IMR-90 (cell line): ENCODE data around the gene AMZ1. TPM values are rescaled to one million over a fixed set of nuclear protein-coding genes. Genes with fewer than 3 reads are reported as not detected.
"Not testable (repeated sequence)": the region's sequence is repeated elsewhere in the genome, so short reads cannot be mapped to it uniquely, and the experiment has no call there.

Source experiments
- ATAC-seq: fragments of 200-7000 bp; cut with Tn5 transposase; 2 replicates; pipeline ENCODE4 v1.9.1; 2020; ENCODE audit warnings: low read depth, mild to moderate bottlenecking, moderate library complexity
- BruUV-seq: library from RNA; stranded (reverse); fragments of 400-500 nt; replicated peaks from 2 replicates; lab custom pipeline; 2021; lab: Mats Ljungman, UMichigan
- CTCF ChIA-PET: fragments of 300-600 bp; formaldehyde crosslinking; extraction: SDS; loops from one replicate; lab custom pipeline; 2021; ENCODE audit warnings: antibody characterized with exemption; lab: Yijun Ruan, JAX
- POLR2A ChIA-PET: fragments of 300-600 bp; sonication (Branson Sonifier 250); formaldehyde crosslinking; loops from one replicate; lab custom pipeline; 2022; ENCODE audit warnings: antibody characterized with exemption; ENCODE audit not compliant: unreplicated experiment; lab: Charles Lee
- DNase-seq: peaks from one replicate; pipeline ENCODE4 v3.0.0; 2013
- H2AFZ ChIP-seq: replicated peaks from 2 replicates; pipeline ENCODE3; 2013; ENCODE audit warnings: low read length, mild to moderate bottlenecking; ENCODE audit not compliant: poor library complexity
- H2AK5ac ChIP-seq: 2 replicates; pipeline ENCODE4 v1.6.1; 2013; ENCODE audit warnings: low read depth, low read length, inconsistent platforms
- H2AK9ac ChIP-seq: replicated peaks from 2 replicates; pipeline ENCODE3; 2013; ENCODE audit warnings: mild to moderate bottlenecking, low read depth, low read length, moderate library complexity; ENCODE audit not compliant: poor library complexity
- H2BK120ac ChIP-seq: 2 replicates; pipeline ENCODE4 v1.6.1; 2013; ENCODE audit warnings: low read depth, low read length, inconsistent platforms
- H2BK15ac ChIP-seq: 3 replicates; pipeline ENCODE4 v1.6.1; 2013; ENCODE audit warnings: low read depth, low read length, inconsistent platforms
- H2BK20ac ChIP-seq: 2 replicates; pipeline ENCODE4 v1.6.1; 2013; ENCODE audit warnings: low read depth, mild to moderate bottlenecking, inconsistent platforms, low read length, moderate library complexity
- H2BK5ac ChIP-seq: 2 replicates; pipeline ENCODE4 v1.6.1; 2013; ENCODE audit warnings: mild to moderate bottlenecking, low read depth, low read length, inconsistent platforms; ENCODE audit not compliant: poor library complexity, severe bottlenecking
- H3K14ac ChIP-seq: replicated peaks from 2 replicates; pipeline ENCODE4 v1.6.1; 2013; ENCODE audit warnings: low read depth, low read length, inconsistent platforms
- H3K18ac ChIP-seq: 2 replicates; pipeline ENCODE4 v1.6.1; 2013; ENCODE audit warnings: low read depth, low read length, control low read depth
- H3K23ac ChIP-seq: 2 replicates; pipeline ENCODE4 v1.6.1; 2013; ENCODE audit warnings: low read depth, low read length, inconsistent platforms
- H3K27ac ChIP-seq: 2 replicates; pipeline ENCODE4 v1.5.1; 2013; ENCODE audit warnings: mild to moderate bottlenecking, control low read depth, low read length; ENCODE audit not compliant: insufficient read depth
- H3K27me3 ChIP-seq: 2 replicates; pipeline ENCODE4 v1.6.1; 2013; ENCODE audit warnings: low read length; ENCODE audit not compliant: control insufficient read depth, insufficient read depth
- H3K36me3 ChIP-seq: 2 replicates; pipeline ENCODE4 v1.6.1; 2013; ENCODE audit warnings: low read length, mixed read lengths; ENCODE audit not compliant: control insufficient read depth, insufficient read depth
- H3K4ac ChIP-seq: 2 replicates; pipeline ENCODE4 v1.6.1; 2013; ENCODE audit warnings: low read depth, low read length, inconsistent platforms
- H3K4me1 ChIP-seq: 2 replicates; pipeline ENCODE4 v1.6.1; 2013; ENCODE audit warnings: low read length, mixed read lengths; ENCODE audit not compliant: control insufficient read depth, insufficient read depth
- H3K4me2 ChIP-seq: 2 replicates; pipeline ENCODE4 v1.6.1; 2013; ENCODE audit warnings: low read depth, mild to moderate bottlenecking, control low read depth, low read length, moderate library complexity
- H3K4me3 ChIP-seq: 2 replicates; pipeline ENCODE4 v1.5.1; 2013; ENCODE audit warnings: low read depth, mild to moderate bottlenecking, control low read depth, low read length, moderate library complexity; ENCODE audit not compliant: insufficient read depth
- H3K56ac ChIP-seq: 2 replicates; pipeline ENCODE4 v1.6.1; 2013; ENCODE audit warnings: low read length, inconsistent platforms; ENCODE audit not compliant: insufficient read depth; ENCODE audit errors: extremely low read depth
- H3K79me1 ChIP-seq, 2 experiments: 2 replicates each; pipeline ENCODE4 v1.6.1; 2013; ENCODE audit warnings: low read length in 2 of 2, inconsistent platforms in 1 of 2, low read depth in 1 of 2
- H3K9ac ChIP-seq: 2 replicates; pipeline ENCODE4 v1.6.1; 2013; ENCODE audit warnings: low read depth, low read length, control low read depth
- H3K9me1 ChIP-seq: 2 replicates; pipeline ENCODE4 v1.6.1; 2013; ENCODE audit warnings: low read length, inconsistent platforms; ENCODE audit not compliant: insufficient read depth
- H3K9me3 ChIP-seq: 2 replicates; pipeline ENCODE4 v1.6.1; 2013; ENCODE audit warnings: low read length; ENCODE audit not compliant: control insufficient read depth, insufficient read depth
- H4K20me1 ChIP-seq: 2 replicates; pipeline ENCODE4 v1.6.1; 2013; ENCODE audit warnings: low read length, inconsistent platforms; ENCODE audit not compliant: insufficient read depth
- H4K5ac ChIP-seq: 2 replicates; pipeline ENCODE4 v1.6.1; 2013; ENCODE audit warnings: mild to moderate bottlenecking, low read depth, low read length, control low read depth
- H4K8ac ChIP-seq, 2 experiments: 2 replicates each; pipeline ENCODE4 v1.6.1; 2013; ENCODE audit warnings: low read depth in 2 of 2, low read length in 2 of 2, control low read depth in 1 of 2, inconsistent platforms in 1 of 2
- H4K91ac ChIP-seq: 2 replicates; pipeline ENCODE4 v1.6.1; 2013; ENCODE audit warnings: low read depth, low read length, inconsistent platforms; ENCODE audit not compliant: insufficient read depth
- whole genome bisulfite sequencing, 2 experiments: methylation state at CpG; one replicate each; pipeline versions ENCODE4 v1.1.5 to v1.1.7; 2013; ENCODE audit warnings: missing lambda C conversion rate in 2 of 2; ENCODE audit not compliant: insufficient read length in 1 of 2; ENCODE audit errors: extremely low coverage in 2 of 2; 5-methylcytosine and 5-hydroxymethylcytosine counted together
- dilution Hi-C: fragments of 300-500 bp; cut with HindIII; formaldehyde crosslinking; loops from one replicate; pipeline ENCODE4 v1.14.3; 2018; ENCODE audit warnings: low sequenced_read_pairs; ENCODE audit not compliant: unreplicated experiment
- in situ Hi-C: fragments of 300-500 bp; cut with MboI; formaldehyde crosslinking; loops from 3 replicates; pipeline ENCODE4 v1.14.3; 2019; ENCODE audit warnings: low sequenced_read_pairs, inconsistent platforms, mixed read lengths
- intact Hi-C: fragments of 100-400 bp; cut with micrococcal nuclease; formaldehyde crosslinking; loops from 2 replicates; pipeline ENCODE4 v1.10.0; 2022
- polyA plus RNA-seq, 3 experiments: library from polyadenylated mRNA; depleted of rRNA; stranded (reverse); fragments of >200 nt; gene quantifications; 2 replicates each; pipeline ENCODE4 v1.2.3, GENCODE V29; 2012; ENCODE audit warnings: low replicate concordance in 1 of 3
- total RNA-seq: library from RNA; depleted of rRNA; stranded (reverse); fragments of >200 nt; gene quantifications from 2 replicates; pipeline ENCODE4 v1.2.3, GENCODE V29; 2012

AMZ1 gene
- total and polyA plus RNA-seq, 2 of the 4 experiments (the other 2 are of a cell fraction), result 0.54 to 1.6 TPM

DNA sequence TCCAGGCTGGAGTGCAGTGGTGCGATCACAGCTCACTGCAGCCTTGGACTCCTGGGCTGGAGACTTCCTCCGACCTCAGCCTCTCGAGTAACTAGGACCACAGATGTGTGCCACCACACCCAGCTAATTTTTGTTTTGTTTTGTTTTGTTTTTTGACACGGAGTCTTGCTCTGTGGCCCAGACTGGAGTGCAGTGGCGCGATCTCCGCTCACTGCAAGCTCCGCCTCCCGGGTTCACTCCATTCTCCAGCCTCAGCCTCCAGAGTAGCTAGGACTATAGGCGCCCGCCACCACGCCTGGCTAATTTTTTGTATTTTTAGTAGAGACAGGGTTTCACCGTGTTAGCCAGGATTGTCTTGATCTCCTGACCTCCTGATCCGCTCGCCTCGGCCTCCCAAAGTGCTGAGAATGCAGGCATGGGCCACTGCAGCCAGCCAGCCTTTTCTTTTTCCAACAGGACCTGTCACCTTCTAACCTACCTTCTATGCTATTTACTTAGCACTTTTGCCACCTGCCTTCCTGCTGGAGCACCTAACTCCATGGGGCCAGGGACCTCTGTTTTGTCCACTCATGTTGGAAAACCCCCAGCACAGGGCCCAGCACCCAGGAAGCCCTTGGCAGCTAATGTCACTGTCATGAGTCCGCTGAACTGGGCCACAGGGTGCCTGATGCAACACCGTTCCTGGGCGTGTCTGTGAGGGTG, 5.6 kb downstream of the AMZ1 start:
- H4K91ac ChIP-seq, BruUV-seq, DNase-seq, H3K14ac ChIP-seq, intact Hi-C loops, H3K9me3 ChIP-seq, H2BK120ac ChIP-seq, H3K9ac ChIP-seq, H3K9me1 ChIP-seq, H2AK9ac ChIP-seq, dilution Hi-C loops, H3K4me2 ChIP-seq, H3K27ac ChIP-seq, H3K18ac ChIP-seq, H3K4me3 ChIP-seq, H4K20me1 ChIP-seq, H4K5ac ChIP-seq, H3K4me1 ChIP-seq, H3K23ac ChIP-seq, H3K79me1 ChIP-seq, H2AFZ ChIP-seq, H3K36me3 ChIP-seq, H4K8ac ChIP-seq, H2BK5ac ChIP-seq, ATAC-seq, H3K4ac ChIP-seq, H2BK20ac ChIP-seq, H2BK15ac ChIP-seq, H2AK5ac ChIP-seq, H3K56ac ChIP-seq, H3K27me3 ChIP-seq: not testable (repeated sequence)
- ChIA-PET POLR2A (interaction anchor here (0.6 kb wide), 1 partner anchor 103 kb away, joined by 3 read pairs; no protein-coding TSS in a partner anchor), CTCF (interaction anchor here (1.6 kb wide), 1 partner anchor 23 kb away, joined by 3 read pairs; no protein-coding TSS in a partner anchor)
- 40% methylated on average over 1 of the region's 19 CpGs; no CpG with 5 or more reads in 1 of the 2 experiments for WGBS, 2 experiments
- in situ Hi-C loops, result loop anchor here (25.0 kb wide), 1 partner anchor 469 kb away; no protein-coding TSS in a partner anchor

DNA sequence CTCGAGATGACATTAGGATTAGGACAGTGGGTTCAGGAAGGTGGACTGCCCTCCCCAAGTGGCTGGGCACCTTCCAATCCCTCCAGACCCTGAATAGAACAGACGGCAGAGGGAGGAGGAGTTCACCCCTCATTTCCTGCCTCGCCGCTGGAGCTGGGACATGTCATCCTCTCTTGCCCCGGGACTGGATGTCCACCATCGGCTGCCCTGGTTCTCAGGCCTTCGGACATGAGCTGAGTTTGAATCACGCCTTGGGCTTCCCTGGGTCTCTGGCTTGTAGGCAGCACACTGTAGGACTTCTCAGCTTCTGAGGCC, 6.1 kb downstream of the AMZ1 start:
- H2AFZ ChIP-seq, H4K5ac ChIP-seq, H4K8ac ChIP-seq, H3K9me1 ChIP-seq, H3K27me3 ChIP-seq, H3K4me3 ChIP-seq, H3K27ac ChIP-seq, H3K79me1 ChIP-seq, H3K18ac ChIP-seq, H3K4me1 ChIP-seq, H3K4ac ChIP-seq, H3K14ac ChIP-seq, H4K20me1 ChIP-seq, H3K4me2 ChIP-seq, CTCF ChIA-PET, H2BK20ac ChIP-seq, POLR2A ChIA-PET, H3K56ac ChIP-seq, H2AK9ac ChIP-seq, H4K91ac ChIP-seq, H3K9me3 ChIP-seq, H3K36me3 ChIP-seq, BruUV-seq, DNase-seq, dilution Hi-C loops, H2BK120ac ChIP-seq, ATAC-seq, H3K9ac ChIP-seq, H3K23ac ChIP-seq, H2BK5ac ChIP-seq, H2AK5ac ChIP-seq, H2BK15ac ChIP-seq, intact Hi-C loops: not testable (repeated sequence)
- 83% methylated on average over 1 of the region's 8 CpGs; no CpG with 5 or more reads in 1 of the 2 experiments for WGBS, 2 experiments
- in situ Hi-C loops, result loop anchor here (25.0 kb wide), 1 partner anchor 468 kb away; no protein-coding TSS in a partner anchor
